Erythroblast (primary cell): Measurements from ENCODE around the gene SYT13.

Experiments
- GATA1 ChIP-seq: IDR thresholded peaks from 2 replicates; pipeline ENCODE4 v1.6.1; 2011; ENCODE audit warnings: low read depth, mild to moderate bottlenecking, control low read depth, low read length, moderate library complexity
- POLR2A ChIP-seq: IDR thresholded peaks from 2 replicates; pipeline ENCODE4 v1.6.1; 2011; ENCODE audit warnings: mild to moderate bottlenecking, low read length

DNA sequence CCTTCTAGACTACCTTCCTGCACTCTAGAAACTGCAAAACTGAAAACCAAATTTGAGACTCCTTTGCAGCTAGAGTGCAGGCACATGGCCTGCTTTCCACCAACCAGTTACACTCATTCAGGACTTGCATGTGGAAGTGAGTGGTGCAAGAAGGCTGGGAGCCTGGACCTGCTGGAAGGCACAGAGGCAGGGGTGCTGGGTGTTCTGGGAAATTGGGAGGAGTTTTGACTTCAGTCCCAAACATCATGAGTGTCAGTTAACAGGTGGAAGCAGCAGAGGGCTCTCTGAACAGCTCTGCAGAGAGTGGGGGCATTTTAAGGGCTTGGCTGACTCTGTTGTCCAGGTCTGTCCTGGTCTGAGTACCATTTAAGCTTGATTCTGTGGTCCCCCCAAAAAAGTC lies 49.3 kb upstream of the SYT13 start:
- TF ChIP-seq POLR2A (no peak), GATA1 (no peak)
